GM08714 (cell line): ENCODE data around the gene NTMT2.
"Not testable (repeated sequence)": the region's sequence is repeated elsewhere in the genome, so short reads cannot be mapped to it uniquely, and the experiment has no call there.

ENCODE experiments used
- H3K4me3 ChIP-seq: fragments of 200-500 bp; sonication (Bioruptor generic); 2 replicates; pipeline ENCODE4 v1.5.1; 2014; ENCODE audit warnings: mild to moderate bottlenecking, low read length, inconsistent platforms
- ZNF274 ChIP-seq: IDR thresholded peaks from 2 replicates; pipeline ENCODE4 v1.6.1; 2012; ENCODE audit warnings: mild to moderate bottlenecking, low read depth, low read length

NTMT2 gene

GRCh38 chr1:170145061-170145460 lies 698 bp upstream of the NTMT2 start:
- H3K4me3 ChIP-seq = no peak overlapping the region
- no peak for TF ChIP-seq ZNF274

- H3K4me3 ChIP-seq = no peak overlapping the region
- no peak for TF ChIP-seq ZNF274
Measured at GRCh38 chr1:170146720-170147263, 1.0 kb downstream of the NTMT2 start.

GRCh38 chr1:170149241-170149640 lies 3.5 kb downstream of the NTMT2 start:
- H3K4me3 ChIP-seq = no peak overlapping the region
- TF ChIP-seq ZNF274 = no peak

- TF ChIP-seq ZNF274 = no peak
- no peak overlapping the region for H3K4me3 ChIP-seq
Measured at GRCh38 chr1:170150016-170150415, 4.3 kb downstream of the NTMT2 start.

GRCh38 chr1:170150921-170151320 lies 5.2 kb downstream of the NTMT2 start:
- no peak overlapping the region for H3K4me3 ChIP-seq
- TF ChIP-seq ZNF274 = no peak

GRCh38 chr1:170153417-170153816 lies 7.7 kb downstream of the NTMT2 start:
- no peak for TF ChIP-seq ZNF274
- H3K4me3 ChIP-seq = no peak overlapping the region

- no peak overlapping the region for H3K4me3 ChIP-seq
- no peak for TF ChIP-seq ZNF274
Measured at GRCh38 chr1:170155055-170155454, 9.3 kb downstream of the NTMT2 start.

- no peak overlapping the region for H3K4me3 ChIP-seq
- TF ChIP-seq ZNF274 = no peak
Measured at GRCh38 chr1:170156594-170156993, 10.8 kb downstream of the NTMT2 start.

- TF ChIP-seq ZNF274 = no peak
- H3K4me3 ChIP-seq = no peak overlapping the region
Measured at GRCh38 chr1:170157820-170158219, 12.1 kb downstream of the NTMT2 start.

GRCh38 chr1:170162459-170163246 lies 16.9 kb downstream of the NTMT2 start:
- no peak for TF ChIP-seq ZNF274

GRCh38 chr1:170164103-170164763 lies 18.5 kb downstream of the NTMT2 start:
- no peak overlapping the region for H3K4me3 ChIP-seq
- TF ChIP-seq ZNF274 = no peak

More at GRCh38 chr1:170162459-170163246, 16.9 kb downstream of the NTMT2 start:
- no peak overlapping the region for H3K4me3 ChIP-seq

GRCh38 chr1:170166518-170167180 lies 20.9 kb downstream of the NTMT2 start:
- TF ChIP-seq ZNF274 = no peak
- H3K4me3 ChIP-seq = no peak overlapping the region

GRCh38 chr1:170168265-170168664 lies 22.5 kb downstream of the NTMT2 start:
- no peak for TF ChIP-seq ZNF274

GRCh38 chr1:170170513-170170912 lies 24.8 kb downstream of the NTMT2 start:
- H3K4me3 ChIP-seq = not testable (repeated sequence)

More at GRCh38 chr1:170168265-170168664, 22.5 kb downstream of the NTMT2 start:
- no peak overlapping the region for H3K4me3 ChIP-seq
